Neuron (in vitro differentiated cells): ENCODE results near the gene OR52I1.

Experiments used
- H2AFZ ChIP-seq: one replicate; pipeline ENCODE4 v1.6.1; 2013; ENCODE audit warnings: low read depth, mild to moderate bottlenecking, inconsistent platforms, low read length, moderate library complexity
- H3K27me3 ChIP-seq: one replicate; pipeline ENCODE4 v1.6.1; 2013; ENCODE audit warnings: low read length; ENCODE audit not compliant: insufficient read depth
- H3K36me3 ChIP-seq: one replicate; pipeline ENCODE4 v1.6.1; 2013; ENCODE audit warnings: low read length; ENCODE audit not compliant: insufficient read depth
- H3K4me1 ChIP-seq: one replicate; pipeline ENCODE4 v1.6.1; 2013; ENCODE audit warnings: low read length; ENCODE audit not compliant: insufficient read depth
- H3K4me3 ChIP-seq: 2 replicates; pipeline ENCODE4 v1.5.1; 2013; ENCODE audit warnings: mild to moderate bottlenecking, low read length, moderate library complexity
- H3K9me3 ChIP-seq: one replicate; pipeline ENCODE4 v1.6.1; 2013; ENCODE audit warnings: low read length

Gene OR52I1, protein sequence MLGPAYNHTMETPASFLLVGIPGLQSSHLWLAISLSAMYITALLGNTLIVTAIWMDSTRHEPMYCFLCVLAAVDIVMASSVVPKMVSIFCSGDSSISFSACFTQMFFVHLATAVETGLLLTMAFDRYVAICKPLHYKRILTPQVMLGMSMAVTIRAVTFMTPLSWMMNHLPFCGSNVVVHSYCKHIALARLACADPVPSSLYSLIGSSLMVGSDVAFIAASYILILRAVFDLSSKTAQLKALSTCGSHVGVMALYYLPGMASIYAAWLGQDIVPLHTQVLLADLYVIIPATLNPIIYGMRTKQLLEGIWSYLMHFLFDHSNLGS

DNA sequence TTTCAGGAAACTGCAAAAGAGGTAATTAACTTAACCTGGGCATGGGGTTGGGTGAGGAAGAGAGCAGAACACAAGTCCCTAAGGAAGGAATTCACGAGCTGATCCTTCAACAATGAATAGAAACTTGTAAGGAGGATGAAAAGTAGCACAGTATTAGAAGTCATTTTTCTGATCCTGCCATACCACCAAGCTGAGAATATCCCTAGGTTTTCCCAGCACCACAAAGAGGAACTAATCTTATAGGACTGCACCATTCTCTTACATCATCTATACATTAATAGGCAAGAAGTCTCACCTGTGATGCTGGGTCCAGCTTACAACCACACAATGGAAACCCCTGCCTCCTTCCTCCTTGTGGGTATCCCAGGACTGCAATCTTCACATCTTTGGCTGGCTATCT, at the start of gene OR52I1:
OR52I1 (plus strand) TSS at position 301 of the 400 bp plus-strand sequence; CDS start at position 301, 0 bp downstream.
- Histone ChIP-seq H3K4me3 (no peak within 1 kb of the TSS), H3K27me3 (no peaks in the 10 kb centered on the region), H2AFZ (no peak within 1 kb of the TSS), H3K36me3 (peaks cover 3% of the 10 kb centered on the region), H3K9me3 (no peaks in the 10 kb centered on the region), H3K4me1 (no peaks in the 10 kb centered on the region)

DNA sequence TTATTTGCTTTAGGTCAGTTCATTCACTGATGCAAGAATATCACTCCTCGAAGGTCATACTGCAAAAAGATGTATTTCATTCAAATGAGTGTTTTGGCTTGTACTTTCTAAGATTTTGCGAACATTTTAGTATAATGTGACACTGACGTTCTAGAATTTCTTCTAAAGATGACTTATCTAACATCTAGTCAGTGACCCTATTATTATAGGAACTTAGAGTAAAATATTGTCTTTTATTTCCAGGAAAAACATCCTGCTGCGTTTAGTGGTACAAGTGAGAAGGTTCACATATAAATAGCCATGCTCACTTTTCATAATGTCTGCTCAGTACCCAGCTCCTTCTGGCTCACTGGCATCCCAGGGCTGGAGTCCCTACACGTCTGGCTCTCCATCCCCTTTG, 48.9 kb upstream of the OR52I1 start, which contains the start of gene OR52M1:
OR52M1 (plus strand) TSS at position 301 of the 400 bp plus-strand sequence; CDS start at position 301, 0 bp downstream.
- H3K4me1 ChIP-seq = no peaks in the 10 kb centered on the region
- no peaks in the 10 kb centered on the region for H3K9me3 ChIP-seq
- H3K27me3 ChIP-seq = no peaks in the 10 kb centered on the region
- H2AFZ ChIP-seq = no peak within 1 kb of the TSS
- no peak within 1 kb of the TSS for H3K4me3 ChIP-seq
- H3K36me3 ChIP-seq = no peaks in the 10 kb centered on the region

DNA sequence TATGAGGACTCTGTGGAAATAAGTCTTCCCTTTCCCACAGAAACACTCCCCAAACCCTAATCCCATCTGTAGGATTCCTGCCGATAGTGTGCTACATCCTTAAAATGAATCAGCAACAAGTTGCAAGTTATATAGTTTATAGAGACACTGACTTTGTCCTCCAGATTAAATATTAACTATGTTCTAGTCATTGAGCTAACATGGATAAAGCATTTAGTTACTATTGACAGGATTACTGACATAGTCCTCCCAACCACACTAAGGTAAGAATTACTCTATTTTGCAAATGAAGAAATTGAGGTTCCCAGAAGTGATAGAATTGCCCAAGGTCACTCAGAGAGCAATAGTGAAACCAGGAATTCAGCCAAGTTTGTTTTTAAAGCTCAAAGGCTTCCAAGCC, 47.0 kb upstream of the OR52I1 start:
- Histone ChIP-seq H3K27me3 (no peaks in the 10 kb centered on the region), H2AFZ (no peak overlapping the region), H3K4me1 (no peaks in the 10 kb centered on the region), H3K4me3 (no peak overlapping the region), H3K36me3 (no peaks in the 10 kb centered on the region), H3K9me3 (no peaks in the 10 kb centered on the region)

DNA sequence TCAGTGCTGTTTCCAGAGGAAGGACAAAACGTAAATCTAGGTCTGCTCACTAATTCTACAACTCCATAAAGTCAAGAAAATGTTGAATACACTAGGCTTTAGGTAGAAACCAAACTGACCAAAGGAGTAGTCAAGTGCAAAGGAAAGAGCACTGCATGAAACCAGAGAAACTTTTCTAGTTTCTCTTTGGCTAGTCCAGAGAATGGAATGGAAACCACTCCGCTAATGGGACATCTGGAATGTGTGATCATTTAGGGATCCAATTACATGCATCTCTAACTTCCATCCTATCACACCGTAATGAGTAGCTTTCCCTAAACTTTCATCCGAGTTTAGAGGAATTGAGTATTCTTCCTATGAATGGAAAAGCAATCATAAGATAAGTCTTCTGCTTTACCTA, 46.4 kb upstream of the OR52I1 start:
- H3K36me3 ChIP-seq = no peaks in the 10 kb centered on the region
- H3K27me3 ChIP-seq = no peaks in the 10 kb centered on the region
- H3K4me3 ChIP-seq = no peak overlapping the region
- H2AFZ ChIP-seq = no peak overlapping the region
- H3K4me1 ChIP-seq = no peaks in the 10 kb centered on the region
- H3K9me3 ChIP-seq = no peaks in the 10 kb centered on the region

DNA sequence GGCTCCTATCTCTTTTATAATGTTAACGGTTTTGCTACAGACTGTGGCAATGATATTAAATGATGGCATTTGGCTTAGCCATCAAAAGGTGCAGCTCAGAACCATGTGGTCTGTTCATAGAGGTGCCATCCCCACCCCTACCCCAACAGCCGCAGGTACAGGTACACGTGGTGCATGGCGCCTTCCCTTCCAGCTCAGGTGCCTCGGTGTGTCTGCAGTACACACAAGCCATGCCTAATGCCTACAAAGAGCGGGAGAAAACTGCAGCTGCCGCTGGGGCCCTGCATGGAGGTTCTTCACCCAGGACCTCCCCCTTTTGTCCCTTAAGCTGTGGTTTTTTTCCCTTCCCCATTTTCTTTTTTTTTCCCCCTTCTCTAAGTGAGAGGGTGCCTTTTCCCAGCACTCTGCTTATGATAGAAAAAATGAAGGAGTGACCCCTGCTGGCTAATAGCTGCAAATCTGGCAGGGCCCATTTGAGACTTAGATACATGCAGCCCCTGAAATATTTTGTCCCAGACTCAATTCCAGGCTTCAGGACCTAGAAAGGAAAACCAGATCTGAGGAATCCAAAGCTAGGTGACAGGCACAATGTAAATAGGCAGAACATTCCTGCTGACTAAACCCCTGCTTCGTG, 42.4 kb upstream of the OR52I1 start:
- Histone ChIP-seq H3K4me1 (no peaks in the 10 kb centered on the region), H3K27me3 (no peaks in the 10 kb centered on the region), H3K36me3 (no peaks in the 10 kb centered on the region), H3K4me3 (no peak overlapping the region), H2AFZ (no peak overlapping the region), H3K9me3 (no peaks in the 10 kb centered on the region)

DNA sequence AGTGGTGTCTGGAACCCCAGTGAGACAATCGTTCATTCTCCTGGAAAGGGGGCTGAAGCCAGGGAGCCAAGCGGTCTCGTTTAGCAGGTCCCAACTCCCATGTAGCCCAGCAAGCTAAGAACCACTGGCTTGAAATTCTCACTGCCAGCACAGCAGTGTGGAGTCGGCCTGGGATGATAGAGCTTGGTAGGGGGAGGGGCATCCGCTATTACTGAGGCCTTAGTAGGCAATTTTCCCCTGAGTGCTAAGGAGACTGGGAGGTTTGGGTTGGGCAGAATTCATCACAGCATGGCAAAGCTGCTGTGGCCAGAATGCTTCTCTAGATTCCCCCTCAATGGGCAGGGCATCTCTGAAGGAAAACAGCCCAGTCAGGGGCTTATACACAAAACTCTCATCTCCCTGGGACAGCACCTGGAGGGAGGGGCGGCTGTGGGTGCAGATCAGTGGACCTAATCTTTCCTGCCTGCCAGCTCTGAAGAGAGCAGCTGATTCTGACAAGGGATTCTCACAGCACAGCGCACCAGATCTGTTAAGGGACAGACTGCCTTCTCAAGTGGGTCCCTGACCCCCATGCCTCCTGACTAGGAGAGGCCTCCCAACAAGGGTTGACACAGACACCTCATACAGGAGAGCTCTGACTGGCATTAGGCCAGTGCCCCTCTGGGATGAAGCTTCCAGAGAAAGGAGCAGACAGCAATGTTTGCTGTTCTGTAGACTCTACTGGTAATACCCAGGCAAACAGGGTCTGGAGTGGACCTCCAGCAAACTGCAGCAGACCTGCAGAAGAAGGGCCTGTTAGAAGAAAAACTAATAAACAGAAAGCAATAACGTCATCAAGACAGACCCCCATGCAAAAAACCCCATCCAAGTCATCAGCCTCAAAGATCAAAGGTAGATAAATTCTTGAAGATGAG, 34.1 kb upstream of the OR52I1 start:
- Histone ChIP-seq H3K9me3 (no peaks in the 10 kb centered on the region), H3K36me3 (no peaks in the 10 kb centered on the region), H3K4me1 (no peaks in the 10 kb centered on the region), H2AFZ (no peak overlapping the region), H3K27me3 (no peaks in the 10 kb centered on the region), H3K4me3 (no peak overlapping the region)

DNA sequence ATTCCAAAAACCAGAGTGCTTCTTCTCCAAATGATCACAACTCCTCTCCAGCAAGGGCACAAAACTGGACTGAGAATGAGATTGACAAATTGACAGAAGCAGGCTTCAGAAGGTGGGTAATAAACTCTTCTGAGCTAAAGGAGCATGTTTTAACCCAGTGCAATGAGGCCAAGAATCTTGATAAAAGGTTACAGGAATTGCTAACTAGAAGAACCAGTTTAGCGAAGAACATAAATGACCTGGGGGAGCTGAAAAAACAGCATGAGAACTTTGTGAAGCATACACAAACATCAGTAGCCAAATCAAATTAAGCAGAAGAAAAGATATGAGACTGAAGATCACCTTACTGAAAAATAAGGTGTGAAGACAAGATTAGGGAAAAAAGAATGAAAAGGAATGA, 33.4 kb upstream of the OR52I1 start:
- H3K27me3 ChIP-seq = no peaks in the 10 kb centered on the region
- H3K4me3 ChIP-seq = no peak overlapping the region
- H3K36me3 ChIP-seq = no peaks in the 10 kb centered on the region
- no peak overlapping the region for H2AFZ ChIP-seq
- H3K9me3 ChIP-seq = no peaks in the 10 kb centered on the region
- H3K4me1 ChIP-seq = no peaks in the 10 kb centered on the region

DNA sequence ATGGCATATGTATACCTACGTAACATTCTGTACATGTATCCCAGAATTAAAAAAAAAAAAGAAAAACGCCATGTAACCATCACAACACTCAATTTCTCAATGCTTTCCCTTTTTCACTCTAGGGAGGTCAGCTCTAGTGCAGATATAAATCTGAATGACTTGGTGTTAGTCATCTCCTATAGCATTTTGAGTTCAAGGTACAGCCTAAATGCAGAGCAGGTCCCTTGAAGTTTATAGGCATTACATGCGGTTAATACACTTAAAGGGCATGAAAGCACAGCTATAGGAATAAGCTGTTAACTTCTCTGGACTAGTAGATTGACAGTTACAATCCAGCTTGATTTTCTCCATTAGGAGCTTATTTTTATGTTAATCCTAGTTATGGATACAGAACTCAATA, 28.5 kb upstream of the OR52I1 start:
- Histone ChIP-seq H3K4me3 (no peak overlapping the region), H3K9me3 (no peaks in the 10 kb centered on the region), H3K36me3 (no peaks in the 10 kb centered on the region), H3K4me1 (no peaks in the 10 kb centered on the region), H3K27me3 (no peaks in the 10 kb centered on the region), H2AFZ (no peak overlapping the region)

DNA sequence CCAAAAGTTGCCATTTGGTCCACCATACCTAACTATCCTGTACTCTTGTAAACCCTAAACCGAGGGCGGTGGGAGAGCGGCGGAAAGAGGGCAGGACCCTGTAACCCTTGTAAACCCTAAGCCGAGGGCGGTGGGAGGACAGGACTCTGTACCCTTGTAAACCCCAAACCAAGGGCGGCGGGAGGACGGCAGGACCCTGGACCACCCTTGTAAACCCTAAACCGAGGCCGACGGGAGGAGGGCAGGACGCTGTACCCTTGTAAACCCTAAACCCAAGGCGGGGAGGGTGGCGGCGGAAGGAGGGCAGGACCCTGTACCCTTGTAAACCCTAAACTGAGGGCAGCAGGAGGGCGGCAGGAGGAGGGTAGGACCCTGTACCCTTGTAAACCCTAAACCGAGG, 24.8 kb upstream of the OR52I1 start:
- Histone ChIP-seq H2AFZ (no peak overlapping the region), H3K4me1 (no peaks in the 10 kb centered on the region), H3K9me3 (no peaks in the 10 kb centered on the region), H3K27me3 (peaks cover 5% of the 10 kb centered on the region), H3K4me3 (no peak overlapping the region), H3K36me3 (no peaks in the 10 kb centered on the region)

DNA sequence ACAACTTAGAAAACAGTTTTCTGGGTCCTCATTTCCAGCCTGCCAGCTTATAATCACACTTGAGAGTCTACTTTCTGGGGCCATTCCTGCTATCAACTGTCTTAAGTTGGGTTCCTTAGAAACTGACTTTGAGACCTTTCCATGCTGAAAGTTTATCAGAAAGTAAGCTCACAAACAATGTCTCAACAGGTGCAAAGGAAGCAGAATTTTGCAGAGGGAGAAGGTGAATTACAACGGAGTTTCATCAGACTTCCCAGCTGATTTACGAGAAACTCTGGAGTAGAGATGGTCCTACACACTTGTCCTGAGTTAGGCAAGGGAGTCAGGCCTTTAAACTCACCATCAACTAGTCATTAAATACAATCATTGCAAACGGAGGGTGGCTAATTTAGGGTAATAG, 17.0 kb upstream of the OR52I1 start:
- no peaks in the 10 kb centered on the region for H3K36me3 ChIP-seq
- peaks cover 2% of the 10 kb centered on the region for H3K27me3 ChIP-seq
- no peaks in the 10 kb centered on the region for H3K4me1 ChIP-seq
- no peak overlapping the region for H3K4me3 ChIP-seq
- H2AFZ ChIP-seq = no peak overlapping the region
- H3K9me3 ChIP-seq = no peaks in the 10 kb centered on the region

DNA sequence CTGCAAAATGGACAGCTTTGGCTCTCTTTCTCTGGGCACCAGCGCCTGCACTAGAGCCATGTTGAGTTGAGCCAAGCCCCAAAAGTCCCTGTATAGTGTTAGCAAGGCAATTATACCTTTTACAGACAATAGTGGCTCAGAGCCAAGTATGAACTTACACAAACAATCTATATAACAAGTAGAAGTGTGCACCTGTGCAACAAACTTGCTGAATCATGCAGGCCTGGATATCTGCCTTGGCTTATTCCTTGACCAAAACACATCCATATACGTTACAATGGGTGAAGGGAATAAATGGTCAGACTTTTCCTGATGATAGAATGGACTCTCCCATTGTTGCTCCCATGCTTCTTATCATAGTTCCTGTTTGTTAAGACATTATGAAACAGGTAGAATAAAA, 16.1 kb upstream of the OR52I1 start:
- H3K9me3 ChIP-seq = no peaks in the 10 kb centered on the region
- H3K4me1 ChIP-seq = no peaks in the 10 kb centered on the region

DNA sequence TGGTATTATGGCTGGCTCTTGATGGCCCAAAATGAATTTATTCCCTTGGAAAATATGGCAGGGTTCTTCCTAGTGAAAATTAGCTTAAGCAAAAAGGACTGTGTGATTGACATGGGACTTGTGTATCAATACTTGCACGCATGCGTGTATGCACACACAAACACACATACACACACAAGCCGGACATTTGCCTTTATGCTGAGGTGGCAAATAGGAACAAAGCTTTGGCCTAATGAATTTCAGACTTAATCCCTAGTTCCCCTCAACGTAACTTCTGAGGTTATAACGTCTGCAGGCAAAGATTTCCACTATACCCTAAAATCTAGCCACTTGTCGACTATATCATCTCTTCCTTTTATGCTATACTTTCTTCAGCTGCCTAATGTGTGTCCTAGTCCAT, 15.2 kb upstream of the OR52I1 start:
- Histone ChIP-seq H3K36me3 (no peaks in the 10 kb centered on the region), H3K4me1 (no peaks in the 10 kb centered on the region), H2AFZ (no peak overlapping the region), H3K9me3 (no peaks in the 10 kb centered on the region), H3K27me3 (peaks cover 2% of the 10 kb centered on the region), H3K4me3 (no peak overlapping the region)

More for the DNA sequence above, 16.1 kb upstream of the OR52I1 start:
- H3K4me3 ChIP-seq = no peak overlapping the region
- H3K36me3 ChIP-seq = no peaks in the 10 kb centered on the region
- H3K27me3 ChIP-seq = peaks cover 2% of the 10 kb centered on the region
- H2AFZ ChIP-seq = no peak overlapping the region

DNA sequence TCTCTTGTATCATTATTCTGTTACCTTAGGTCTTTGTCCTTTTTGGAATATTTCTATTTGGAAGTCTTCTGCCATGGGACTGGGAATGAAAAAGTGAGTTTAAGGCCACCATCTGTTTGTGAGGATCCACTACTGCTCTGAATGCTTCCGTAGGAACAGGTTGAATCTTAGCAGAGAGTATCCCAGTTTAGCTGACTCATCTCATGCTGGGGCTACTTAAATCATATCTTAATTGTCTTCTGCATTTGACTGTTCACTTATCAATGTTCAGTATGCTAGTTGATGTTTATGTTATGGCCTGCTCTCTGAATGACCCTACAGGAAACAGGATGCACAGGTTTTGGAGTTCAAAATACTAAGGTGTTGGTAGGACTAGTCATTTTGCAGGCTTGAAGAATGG, 13.7 kb upstream of the OR52I1 start:
- H3K27me3 ChIP-seq = no peaks in the 10 kb centered on the region
- H3K36me3 ChIP-seq = no peaks in the 10 kb centered on the region
- no peak overlapping the region for H2AFZ ChIP-seq
- H3K4me3 ChIP-seq = no peak overlapping the region
- no peaks in the 10 kb centered on the region for H3K9me3 ChIP-seq
- H3K4me1 ChIP-seq = no peaks in the 10 kb centered on the region
